Tibial nerve (tissue), 4 donors: ENCODE measurements around the gene PARP1.

Source experiments
- EP300 ChIP-seq, 2 donors: sonication (generic); formaldehyde crosslinking; IDR thresholded peaks; one replicate each; pipeline ENCODE4 v1.6.1; 2017; ENCODE audit warnings: antibody characterized with exemption in 2 of 2, mild to moderate bottlenecking in 1 of 2
- POLR2A ChIP-seq, 2 donors: fragments of 450-650 bp; IDR thresholded peaks; one replicate each; pipeline ENCODE4 v1.6.1; 2017; ENCODE audit warnings: antibody characterized with exemption in 2 of 2, mild to moderate bottlenecking in 2 of 2, moderate library complexity in 2 of 2
- TF ChIP-seq, protein P1 (sequence below), 5 experiments: fragments of 200-600 bp in 3 of 5; fragments of 450-650 bp in 2 of 5; sonication (generic) in 3 of 5; IDR thresholded peaks; one replicate each; pipeline ENCODE4 v1.5.1; 2016 to 2019; ENCODE audit warnings: antibody characterized with exemption in 5 of 5, mild to moderate bottlenecking in 3 of 5, moderate library complexity in 2 of 5

DNA sequence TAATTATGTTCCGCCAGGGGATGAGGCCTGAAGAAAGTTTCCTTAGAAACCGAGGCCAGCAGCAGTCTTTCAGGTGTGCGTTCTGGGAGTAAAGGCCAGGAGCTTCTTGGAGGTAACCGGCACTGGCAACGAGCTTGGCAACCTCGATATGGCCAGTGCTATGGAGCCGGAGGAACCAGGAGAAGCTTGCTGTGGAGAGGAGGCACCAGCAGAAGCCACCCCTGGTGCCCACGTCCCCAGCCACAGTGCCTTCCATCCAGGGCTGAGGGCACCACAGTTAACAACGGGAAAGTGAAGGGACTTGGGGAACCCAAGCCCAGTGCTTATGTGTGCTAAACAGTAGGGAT, 57.4 kb downstream of the PARP1 start:
- no peak for TF ChIP-seq POLR2A (IDR thresholded peaks at IDR 0.05)
- TF ChIP-seq, protein P1, sequence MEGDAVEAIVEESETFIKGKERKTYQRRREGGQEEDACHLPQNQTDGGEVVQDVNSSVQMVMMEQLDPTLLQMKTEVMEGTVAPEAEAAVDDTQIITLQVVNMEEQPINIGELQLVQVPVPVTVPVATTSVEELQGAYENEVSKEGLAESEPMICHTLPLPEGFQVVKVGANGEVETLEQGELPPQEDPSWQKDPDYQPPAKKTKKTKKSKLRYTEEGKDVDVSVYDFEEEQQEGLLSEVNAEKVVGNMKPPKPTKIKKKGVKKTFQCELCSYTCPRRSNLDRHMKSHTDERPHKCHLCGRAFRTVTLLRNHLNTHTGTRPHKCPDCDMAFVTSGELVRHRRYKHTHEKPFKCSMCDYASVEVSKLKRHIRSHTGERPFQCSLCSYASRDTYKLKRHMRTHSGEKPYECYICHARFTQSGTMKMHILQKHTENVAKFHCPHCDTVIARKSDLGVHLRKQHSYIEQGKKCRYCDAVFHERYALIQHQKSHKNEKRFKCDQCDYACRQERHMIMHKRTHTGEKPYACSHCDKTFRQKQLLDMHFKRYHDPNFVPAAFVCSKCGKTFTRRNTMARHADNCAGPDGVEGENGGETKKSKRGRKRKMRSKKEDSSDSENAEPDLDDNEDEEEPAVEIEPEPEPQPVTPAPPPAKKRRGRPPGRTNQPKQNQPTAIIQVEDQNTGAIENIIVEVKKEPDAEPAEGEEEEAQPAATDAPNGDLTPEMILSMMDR (IDR thresholded peaks at IDR 0.05): no peak
- no peak for TF ChIP-seq EP300 (IDR thresholded peaks at IDR 0.05)
